HG03175 (cell line): Measurements from ENCODE around the gene TLK1.
"Not testable (repeated sequence)": the region's sequence is repeated elsewhere in the genome, so short reads cannot be mapped to it uniquely, and the experiment has no call there.

ENCODE experiments used
- ATAC-seq: cut with Tn5 transposase; IDR thresholded peaks from one replicate; pipeline ENCODE4 v1.9.1; 2021; ENCODE audit warnings: mild to moderate bottlenecking, moderate library complexity; ENCODE audit not compliant: unreplicated experiment

The TLK1 gene

DNA sequence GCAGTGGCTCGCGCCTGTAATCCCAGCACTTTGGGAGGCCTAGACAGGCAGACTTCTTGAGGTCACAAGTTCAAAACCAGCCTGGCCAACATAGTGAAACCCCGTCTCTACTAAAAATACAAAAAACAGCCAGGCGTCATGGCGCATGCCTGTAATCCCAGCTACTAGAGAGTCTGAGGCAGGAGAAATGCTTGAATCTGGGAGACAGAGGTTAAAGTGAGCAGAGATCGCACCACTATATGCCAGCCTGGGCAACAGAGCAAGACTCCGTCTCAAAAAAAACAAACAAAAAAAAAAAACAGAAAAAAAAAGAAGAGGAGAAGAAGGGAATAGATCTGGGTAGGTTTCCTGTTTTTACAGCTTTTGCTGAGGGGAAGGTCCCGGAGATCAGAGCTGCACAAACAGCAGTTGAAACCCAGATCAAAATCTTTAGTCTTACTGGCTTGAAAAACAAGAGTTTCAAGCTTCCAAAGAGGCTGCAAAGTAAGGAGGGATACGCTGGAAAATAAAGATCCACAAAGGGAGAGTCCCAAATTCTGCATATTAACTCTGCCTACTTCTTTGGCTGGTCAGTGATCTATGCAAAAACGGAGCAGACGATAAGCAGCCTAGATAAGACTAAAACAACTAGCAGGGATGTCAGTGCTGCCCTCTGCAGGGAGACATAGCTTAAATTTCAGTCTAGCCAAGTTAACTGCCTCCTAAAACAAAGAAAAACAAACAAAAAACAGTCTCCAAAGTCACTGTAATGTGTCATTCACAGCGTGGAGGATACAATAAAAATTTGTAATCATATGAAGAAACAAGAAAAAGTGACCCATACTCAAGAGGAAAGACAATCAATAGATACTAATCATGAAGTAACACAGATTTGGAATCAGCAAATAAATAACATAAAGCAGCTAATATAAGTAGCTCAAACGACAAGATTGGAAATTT is 74.1 kb downstream of the TLK1 start:
- no peak for ATAC-seq

DNA sequence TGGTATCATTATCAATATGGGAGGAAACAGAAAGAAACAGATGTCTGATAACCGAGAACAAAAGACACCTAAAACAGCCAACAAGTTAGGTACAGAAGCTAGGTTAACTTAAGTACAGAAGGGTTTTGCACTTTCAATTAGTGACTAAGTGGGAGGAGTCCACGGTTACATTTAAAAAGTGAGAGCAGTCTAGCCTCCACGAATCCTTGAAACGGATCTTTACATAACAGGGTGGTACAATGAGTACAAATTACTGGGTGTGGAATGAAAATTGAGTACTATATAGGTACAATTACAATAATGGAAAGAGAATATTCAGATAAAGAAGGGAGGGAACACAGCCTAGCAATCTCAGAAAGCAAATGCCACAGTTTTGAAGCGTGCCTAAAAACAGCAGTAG is 76.6 kb downstream of the TLK1 start:
- no peak for ATAC-seq

DNA sequence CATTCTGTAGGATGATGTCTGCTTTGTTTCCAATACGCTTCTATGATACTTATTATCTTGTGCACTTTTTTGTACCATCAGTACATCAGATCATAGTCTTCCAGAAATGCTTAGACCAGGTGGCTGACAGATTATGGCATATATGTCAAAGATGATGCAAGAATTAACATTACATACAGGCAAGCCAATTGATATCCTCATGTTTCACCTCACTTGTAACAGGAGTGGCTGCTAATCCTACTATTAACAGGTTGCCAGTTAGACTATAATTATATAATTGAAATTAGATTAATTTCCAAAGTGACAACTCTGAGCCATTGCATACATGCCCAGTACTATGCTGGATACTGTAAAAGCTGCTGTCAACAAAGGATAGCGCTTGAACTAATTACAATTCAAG is 77.2 kb downstream of the TLK1 start:
- no peak for ATAC-seq

DNA sequence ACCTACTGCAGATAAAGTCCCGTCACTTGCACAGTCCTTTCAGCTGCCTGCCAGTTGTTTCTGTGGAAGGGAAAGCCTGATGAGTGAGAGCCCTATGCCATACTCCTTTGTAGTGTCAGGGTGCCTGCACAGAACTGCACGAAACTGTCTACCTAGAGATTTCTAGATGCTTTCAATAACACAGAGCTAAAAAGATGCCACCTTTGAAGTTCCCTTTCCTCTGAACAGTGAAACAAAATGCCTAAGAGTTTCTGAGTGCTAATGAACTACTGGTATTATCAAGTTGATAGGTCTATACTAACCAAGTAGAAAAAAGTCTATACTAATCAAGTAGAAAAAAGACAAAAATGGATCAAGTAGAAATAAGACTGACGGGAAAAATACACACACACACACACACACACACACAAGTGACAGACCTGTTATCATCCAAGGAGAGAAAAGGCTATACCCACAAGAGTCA is 79.0 kb downstream of the TLK1 start:
- ATAC-seq: no peak

DNA sequence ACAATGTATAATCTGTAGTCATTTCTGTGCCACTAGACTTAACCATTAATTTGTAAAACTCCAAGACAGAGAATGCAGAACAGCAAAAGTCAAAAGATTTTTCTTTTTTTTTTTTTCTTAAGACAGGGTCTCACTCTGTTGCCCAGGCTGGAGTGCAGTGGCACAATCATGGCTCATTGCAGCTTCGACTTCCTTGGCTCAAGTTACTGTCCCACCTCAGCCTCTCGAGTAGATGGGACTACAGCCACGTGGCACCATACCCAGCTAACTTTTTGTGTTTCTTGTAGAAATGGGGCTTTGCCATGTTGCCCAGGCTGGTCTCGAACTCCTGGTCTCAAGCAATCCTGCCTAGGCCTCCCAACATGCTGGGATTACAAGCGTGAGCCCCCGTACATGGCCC is 80.1 kb downstream of the TLK1 start:
- no peak for ATAC-seq

DNA sequence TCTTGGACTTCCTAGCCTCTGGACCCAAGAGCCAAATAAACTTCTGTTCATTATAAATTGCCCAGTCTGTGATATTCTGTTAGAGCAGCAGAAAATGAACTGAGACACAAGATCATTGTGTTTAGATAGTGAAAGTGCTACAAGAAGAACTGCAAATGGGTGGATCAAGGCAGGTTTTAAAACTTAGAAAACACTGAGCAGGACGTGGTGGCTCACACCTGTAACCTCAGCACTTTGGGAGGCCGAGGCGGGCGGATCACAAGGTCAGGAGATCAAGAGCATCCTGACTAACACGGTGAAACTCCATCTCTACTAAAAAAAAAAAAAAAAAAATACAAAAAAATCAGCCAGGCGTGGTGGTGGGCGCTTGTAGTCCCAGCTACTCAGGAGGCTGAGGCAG is 84.3 kb downstream of the TLK1 start:
- ATAC-seq: not testable (repeated sequence)

DNA sequence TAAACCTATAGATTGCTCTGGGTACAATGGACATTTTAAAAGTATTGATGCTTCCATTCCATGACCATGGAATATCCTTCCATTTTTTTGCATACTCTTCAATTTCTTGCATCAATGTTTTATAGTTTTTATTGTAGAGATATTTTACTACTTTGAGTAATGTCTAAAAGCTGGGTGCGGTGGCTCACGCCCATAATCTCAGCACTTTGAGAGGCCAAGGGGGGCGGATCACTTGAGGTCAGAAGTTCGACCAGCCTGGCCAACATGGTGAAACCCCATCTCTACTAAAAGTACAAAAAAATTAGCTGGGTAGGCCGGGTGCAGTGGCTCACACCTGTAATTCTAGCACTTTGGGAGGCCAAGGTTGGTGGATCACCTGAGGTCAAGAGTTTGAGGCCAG is 88.5 kb downstream of the TLK1 start:
- no peak for ATAC-seq

DNA sequence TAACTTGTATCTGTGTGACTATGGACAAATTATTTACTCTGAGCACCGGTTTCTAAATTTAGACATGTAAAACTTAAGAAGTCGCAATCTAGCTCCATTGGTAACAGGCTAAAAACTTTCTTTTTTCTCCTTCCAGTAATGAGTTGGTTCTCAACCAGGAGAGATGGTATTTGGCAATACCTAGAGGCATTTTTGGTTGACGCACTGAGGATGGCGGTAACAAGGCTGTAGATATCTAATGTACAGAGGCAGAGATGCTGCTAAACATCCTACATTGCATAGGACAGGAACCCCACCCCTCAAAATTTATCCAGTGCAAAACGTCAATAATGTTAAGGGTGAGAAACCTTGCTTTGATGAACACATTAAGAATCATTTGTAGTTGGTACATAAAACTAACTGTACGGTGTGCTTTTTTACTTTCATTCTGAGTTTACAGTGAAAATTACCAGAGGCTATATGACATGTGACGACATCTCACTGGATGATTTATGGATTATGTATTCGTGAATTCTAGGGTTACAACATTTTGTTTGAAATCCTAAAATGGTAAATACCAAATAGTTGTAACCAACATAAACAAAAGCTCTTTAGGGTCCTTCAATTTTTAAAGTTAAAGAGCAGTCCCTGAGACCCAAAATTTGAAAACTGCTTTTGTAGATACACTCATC is 91.3 kb downstream of the TLK1 start:
- ATAC-seq: no peak

DNA sequence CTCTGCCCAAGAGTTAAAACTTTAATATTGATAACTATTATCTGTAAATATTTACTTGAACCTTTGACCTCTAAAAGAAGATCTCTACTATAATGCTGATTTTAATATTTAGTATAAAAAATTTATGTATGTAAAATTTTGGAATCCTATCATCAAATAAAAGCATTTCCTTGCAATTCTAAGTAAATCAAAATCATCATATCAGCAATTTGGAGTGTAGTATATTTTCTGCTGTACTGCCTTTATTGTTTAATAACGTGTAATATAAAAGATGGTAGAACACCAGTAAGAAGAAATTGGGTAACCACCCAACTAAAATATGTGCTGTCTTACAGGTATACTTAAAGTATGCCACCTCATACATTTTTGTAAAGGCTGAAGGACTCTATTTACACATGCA is 94.6 kb downstream of the TLK1 start:
- no peak for ATAC-seq

DNA sequence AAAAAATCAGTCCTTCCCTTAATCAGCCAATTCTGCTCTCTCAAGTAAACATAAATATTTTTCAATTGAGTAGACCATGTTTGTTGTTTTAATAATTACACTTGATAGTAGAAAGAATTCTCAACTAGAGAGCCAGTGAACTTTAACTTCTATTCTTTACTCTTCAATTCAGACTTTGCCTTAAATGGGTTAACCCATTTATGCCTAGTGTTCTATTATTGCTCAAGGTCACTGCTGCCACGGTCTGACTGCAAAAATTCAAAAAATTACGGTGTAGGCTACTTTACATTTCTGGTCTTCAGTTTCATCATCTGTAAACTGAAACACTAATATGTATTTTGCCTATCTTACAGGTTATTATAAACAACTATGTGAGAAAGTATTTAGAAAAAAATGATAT is 103.1 kb downstream of the TLK1 start:
- ATAC-seq: no peak

DNA sequence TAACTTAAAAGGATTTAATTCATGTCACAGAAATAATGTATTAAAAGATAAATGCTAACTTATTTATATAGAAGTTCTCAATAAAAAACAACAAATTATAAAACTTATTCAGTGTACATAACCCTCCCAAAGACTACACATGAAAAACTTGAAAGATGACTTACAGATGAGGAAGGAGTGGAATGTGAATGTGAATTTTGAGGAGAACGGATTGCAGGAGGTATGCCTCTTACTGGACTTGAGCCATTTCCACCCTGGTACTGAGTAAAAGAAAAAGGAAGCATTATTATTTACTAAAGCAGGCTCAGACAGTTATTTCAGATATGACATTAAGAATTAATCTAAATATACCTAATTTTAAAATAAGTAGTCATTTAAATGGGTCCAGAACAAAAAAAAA is 104.4 kb downstream of the TLK1 start:
- no peak for ATAC-seq

DNA sequence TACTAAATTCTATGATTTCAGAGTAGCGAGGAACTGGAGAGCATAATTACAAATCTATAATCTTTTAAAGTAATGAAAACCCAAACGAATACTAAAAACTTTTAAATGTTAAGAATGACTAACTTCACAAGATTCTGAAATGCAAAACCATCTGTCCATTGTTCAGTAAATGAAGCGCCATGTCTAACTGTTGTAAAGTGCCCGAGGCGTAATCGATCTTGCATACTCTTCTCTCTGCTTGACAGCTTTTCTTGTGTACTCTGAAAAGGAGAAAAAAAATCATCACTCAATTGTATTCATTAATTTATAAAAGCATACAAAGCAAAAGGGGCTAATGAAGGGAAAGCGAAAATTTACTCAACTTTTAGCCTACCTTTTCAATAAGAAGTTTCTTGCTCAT is 111.0 kb downstream of the TLK1 start:
- no peak for ATAC-seq

DNA sequence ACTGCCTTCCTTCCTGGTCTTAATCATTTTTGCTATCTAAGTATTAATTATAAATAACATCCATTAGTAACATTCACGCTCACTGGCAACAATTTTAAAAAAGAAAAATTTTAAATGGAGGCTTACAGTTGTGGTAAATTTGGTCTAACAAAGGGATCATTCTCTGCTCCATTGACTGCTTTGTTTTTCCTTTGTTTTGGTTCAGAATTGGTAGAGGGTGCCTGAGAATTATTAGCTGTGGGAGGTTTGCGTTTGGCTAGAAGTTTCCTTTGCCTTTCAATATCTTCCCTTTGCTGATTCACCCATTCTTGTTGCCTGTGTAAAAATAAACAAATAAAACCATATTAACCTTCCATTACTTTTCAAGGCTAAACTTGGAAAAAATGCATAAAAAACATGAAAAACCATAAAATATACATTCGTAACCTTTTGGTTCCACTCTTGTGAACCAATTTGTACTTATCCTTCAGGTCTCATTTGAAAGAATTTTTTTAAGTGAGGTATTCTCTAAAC is 114.6 kb downstream of the TLK1 start:
- no peak for ATAC-seq

DNA sequence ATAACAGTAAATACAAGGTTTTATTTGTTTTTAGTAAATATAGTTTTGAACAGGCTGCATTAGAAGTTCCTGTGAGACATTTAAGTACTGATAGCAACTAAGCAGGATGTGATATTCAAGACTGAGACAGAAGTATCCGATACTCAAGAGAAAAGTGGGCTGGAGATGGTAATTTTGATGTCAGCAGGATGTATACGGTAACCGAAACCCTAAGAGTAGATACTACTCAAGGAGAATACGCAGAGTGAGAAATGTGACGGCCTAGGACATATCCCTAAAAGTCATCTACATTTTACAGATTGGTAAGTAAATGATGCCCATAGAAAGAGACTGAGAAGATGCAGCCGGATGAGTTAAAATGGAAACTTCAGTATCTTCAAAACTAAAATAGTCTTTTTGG is 116.3 kb downstream of the TLK1 start:
- no peak for ATAC-seq

DNA sequence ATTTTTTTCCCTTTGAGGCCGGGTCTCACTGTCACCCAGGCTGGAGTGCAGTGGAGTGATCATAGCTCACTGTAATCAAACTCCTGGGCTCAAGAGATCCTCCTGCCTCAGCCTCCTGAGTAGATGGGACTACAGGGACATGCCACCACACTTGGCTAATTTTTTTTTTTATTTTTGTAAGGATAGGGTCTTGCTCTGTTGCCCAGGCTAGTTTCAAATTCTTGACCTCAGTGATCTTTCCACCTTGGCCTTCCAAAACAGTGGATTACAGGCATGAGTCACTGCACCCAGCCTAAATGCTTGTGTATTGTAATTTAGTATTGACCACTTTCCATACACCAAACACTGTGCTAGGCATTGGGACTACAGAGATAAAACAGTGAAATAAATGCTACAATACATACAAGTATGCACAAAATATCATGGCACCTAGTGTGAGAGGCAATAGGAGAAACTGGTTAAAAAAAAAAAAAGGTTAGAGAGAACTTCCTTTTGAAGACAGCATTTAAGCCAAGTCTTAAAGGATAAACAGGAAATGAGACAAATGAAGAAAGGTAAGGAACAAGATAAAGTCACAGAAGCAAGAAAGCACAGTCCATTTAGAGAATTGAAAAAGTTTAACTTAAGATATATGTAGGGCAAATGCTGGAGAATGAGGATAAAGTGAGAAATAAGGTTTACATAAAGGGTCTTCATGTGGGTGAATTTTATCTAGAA is 118.3 kb downstream of the TLK1 start:
- ATAC-seq: no peak

DNA sequence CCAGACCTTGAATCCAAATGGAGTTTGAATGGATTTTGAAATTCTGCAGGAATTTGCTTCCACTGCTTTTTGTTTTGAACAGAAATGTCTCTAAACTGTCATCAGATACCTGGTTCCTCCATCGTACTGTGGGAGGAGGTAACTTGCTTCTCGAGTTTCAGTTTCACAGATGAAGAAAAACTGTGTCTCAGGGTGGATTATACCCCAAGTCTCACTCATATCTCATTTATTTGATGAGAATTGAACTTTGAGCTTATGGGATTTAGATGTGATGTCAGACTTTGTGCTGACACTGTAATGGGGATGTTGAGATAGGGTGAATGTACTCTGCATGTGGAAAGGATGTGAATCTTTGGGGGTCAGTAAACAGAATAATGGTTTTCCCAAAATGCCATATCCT is 124.2 kb downstream of the TLK1 start:
- ATAC-seq: no peak

DNA sequence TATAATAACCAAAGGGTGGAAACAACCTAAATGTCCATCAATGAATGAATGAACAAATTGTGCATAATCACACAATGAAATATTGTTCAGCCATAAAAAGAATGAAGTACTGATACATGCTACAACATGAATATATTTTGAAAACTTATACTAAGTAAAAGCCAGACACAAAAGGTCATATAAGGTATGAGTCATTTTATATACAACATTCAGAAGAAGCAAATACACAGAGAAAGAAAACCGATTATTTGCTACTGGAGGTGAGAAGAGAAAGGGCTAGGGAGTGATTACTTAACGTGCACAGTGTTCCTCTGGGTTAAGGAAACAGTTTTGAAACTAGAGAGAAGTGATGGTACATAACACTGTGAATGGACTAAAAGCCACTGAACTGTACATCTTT is 126.4 kb downstream of the TLK1 start:
- no peak for ATAC-seq

DNA sequence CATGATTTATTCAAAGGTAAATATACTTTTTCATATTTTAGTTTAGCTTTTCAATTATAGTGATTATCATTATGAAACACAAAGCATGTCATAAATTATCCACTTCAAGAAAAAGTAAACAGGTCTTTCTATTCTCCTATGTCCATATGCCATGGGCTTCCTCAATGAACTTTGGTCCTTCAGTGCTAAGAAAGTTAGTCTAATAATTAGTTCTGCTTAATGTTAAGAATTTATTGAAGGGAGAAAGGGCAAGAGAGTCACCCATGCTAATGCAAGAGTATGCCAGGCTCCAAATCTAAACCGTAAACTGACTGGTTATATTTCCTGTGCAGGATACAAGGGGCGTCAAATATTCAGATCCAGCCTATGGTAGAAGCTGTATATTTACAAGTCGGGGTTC is 135.5 kb downstream of the TLK1 start:
- no peak for ATAC-seq

DNA sequence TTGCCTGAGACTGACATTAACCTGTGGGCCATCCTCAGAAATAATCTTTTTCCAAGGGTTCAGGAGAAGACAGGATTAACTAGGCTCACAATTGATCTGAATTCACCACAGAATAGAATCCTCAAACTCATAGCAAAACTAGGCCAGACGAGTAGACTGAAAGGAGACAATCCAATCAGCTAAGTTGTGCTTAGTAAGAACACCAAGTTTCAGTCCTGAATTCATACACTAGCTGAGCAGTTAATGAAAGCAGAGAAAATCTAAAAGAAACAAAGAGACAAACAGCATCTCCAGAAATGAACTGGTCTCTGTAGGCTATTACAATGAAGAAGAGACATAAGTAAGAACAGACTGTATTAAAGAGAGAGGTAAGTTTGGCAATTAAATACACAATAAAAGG is 142.2 kb downstream of the TLK1 start:
- ATAC-seq: peak; percentile 73

DNA sequence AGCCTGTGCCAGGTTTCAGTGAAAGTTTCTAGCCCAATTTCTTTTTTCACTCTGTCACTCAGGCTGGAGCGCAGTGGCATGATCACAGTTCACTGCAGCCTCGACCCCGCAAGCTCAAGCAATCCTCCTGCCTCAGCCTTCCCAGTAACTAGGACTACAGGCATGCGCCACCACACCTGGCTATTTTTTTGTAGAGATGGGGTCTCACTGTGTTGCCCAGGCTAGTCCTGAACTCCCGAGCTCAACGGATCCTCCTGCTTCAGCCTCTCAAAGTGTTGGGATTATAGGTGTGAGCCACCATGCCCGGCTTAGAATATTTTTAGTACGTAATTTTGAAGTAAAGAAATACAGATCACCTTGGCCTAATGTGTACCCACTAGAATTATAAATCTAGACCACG is 144.6 kb downstream of the TLK1 start:
- no peak for ATAC-seq

DNA sequence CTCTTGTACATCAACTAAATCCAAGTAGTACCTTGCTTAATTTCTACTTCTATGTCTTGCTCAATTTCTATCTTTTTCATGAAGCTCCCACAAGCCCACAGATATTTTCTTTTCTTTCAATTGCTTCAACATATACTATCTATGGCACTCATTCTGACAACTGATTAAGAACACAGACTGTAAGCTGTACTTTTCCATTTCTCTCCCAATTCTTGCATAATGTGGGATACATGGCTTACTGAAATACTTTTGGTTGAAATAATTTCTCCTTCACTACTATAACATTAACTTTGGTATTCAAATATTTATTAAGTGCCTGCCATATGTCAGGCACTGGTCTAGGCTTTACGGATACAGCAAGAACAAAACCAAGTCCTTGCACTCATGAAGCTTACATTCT is 146.8 kb downstream of the TLK1 start:
- ATAC-seq: no peak
